GM12874 (cell line): Measurements from ENCODE around the gene COBL.

Source experiments
- TF ChIP-seq, protein P1 (sequence below): IDR thresholded peaks from 2 replicates; pipeline ENCODE4 v1.5.1; 2011; ENCODE audit warnings: low read depth, mild to moderate bottlenecking, control low read depth, low read length, moderate library complexity; ENCODE audit not compliant: insufficient read depth

Gene COBL

DNA sequence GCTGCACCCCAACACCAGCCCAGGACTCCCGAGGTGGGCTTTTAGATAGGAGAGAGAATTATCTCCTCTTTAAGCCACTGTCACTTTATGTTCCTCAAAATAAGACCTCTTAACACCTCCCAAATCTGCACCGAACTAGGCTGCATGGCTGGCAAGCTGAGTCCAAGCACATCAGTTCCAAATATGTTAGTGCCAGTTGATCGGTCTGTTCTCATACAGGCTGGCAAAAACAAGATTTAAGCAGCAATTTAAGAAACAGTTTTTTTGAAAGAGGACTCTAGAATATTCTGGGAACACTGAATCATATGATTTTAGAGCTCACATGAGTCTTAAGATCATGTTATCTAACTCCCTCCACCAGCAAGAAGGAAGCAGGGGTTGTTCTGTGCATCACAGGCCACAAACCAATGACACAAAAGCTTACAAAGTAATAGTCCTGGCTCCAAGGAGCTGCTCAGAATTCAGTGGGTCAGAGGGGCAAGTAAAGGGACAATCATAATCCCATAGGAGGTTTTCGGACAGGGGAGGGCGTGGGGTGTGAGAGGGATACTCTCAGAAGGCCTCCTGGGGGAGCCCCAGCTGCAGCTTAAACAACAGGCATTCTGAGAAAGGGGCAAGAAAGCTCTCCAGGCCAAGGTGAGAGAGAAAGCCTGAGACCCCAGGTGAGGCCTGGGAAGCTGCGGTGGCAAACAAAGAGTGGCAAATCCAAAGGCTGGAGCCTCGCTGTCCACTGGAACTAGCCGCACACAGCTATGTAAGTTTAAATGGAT is 7.1 kb downstream of the COBL start:
- TF ChIP-seq, protein P1, sequence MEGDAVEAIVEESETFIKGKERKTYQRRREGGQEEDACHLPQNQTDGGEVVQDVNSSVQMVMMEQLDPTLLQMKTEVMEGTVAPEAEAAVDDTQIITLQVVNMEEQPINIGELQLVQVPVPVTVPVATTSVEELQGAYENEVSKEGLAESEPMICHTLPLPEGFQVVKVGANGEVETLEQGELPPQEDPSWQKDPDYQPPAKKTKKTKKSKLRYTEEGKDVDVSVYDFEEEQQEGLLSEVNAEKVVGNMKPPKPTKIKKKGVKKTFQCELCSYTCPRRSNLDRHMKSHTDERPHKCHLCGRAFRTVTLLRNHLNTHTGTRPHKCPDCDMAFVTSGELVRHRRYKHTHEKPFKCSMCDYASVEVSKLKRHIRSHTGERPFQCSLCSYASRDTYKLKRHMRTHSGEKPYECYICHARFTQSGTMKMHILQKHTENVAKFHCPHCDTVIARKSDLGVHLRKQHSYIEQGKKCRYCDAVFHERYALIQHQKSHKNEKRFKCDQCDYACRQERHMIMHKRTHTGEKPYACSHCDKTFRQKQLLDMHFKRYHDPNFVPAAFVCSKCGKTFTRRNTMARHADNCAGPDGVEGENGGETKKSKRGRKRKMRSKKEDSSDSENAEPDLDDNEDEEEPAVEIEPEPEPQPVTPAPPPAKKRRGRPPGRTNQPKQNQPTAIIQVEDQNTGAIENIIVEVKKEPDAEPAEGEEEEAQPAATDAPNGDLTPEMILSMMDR: no peak

DNA sequence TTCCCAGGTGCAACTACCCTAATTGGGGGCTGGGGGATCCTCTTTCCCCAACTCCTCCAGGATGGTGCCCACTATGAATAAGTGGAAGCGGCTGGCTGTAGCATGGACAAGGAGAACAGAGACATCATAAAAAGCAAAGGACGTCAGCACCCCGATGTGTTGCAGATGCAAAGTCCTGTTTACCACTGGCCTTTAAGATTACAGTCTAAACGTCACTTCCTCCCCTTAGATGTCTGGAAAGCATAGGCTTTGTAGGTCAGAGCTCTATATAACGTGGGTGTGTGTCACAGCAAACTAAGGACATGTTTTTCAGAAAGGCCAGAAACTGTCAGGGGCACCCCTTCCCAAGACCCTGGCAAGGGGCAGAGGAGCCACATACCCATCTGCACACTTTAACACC is 7.9 kb downstream of the COBL start:
- TF ChIP-seq, protein P1: no peak

DNA sequence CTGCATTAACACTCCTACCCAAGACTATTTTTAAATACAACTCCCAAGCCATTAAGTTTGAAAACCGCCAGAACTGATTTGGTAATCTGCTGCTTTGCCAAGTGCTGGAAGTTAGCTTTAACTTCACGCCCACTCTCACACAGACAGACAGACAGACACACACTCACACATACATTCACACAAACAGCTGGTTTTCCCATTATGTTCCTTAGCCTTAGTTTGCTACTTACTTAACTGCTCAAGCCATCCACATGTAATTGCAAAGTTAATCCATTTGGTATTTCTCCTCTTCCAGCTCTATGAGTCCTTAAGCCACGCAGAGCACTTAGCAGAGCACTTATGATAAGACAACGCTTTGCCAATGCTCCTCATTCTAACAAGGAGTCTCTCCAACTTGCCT is 8.3 kb downstream of the COBL start:
- TF ChIP-seq, protein P1: no peak

DNA sequence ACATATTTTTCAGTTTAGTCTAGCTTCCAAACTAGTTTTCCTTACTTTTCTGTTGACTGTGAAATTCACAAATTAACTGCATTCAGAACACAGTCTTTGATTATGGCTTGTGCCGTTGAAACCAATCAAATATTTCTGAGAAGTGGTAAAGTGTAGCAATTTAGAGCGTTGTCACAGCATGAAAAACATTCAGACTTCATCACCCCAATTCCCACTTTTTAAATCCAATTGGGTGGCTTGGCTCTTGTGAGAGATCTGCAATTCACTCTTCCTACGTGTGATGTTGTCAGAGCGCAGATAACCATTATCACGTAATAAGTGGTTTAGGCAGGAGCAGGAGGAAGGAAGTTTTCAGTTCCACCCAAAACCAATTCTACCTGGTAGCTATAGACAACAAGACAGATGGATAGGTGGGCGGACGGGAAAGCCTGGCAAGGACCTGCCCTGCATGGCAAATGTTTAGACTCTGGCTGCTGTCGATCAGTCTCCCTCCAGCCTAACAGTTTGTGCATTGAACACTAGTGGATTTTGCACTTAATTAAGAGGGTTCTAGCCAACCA is 8.9 kb downstream of the COBL start:
- TF ChIP-seq, protein P1: no peak

DNA sequence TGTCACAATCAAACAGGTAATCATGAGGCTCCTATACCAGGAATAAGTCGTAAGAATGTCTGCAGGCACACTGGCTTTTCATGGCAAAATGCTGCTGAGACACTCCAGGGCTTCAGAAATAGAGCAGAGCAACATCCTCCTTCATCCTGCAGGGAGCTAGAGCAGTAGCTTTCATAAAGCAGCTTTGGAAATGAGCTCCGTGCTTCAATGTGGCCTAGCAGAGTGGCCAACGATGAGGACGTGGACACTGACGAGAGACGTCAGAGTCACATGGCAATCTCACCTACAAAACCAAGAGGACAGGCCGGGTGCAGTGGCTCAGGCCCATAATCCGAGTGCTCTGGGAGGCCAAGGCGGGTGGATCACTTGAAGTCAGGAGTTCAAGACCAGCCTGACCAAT is 9.8 kb downstream of the COBL start:
- TF ChIP-seq, protein P1: no peak

DNA sequence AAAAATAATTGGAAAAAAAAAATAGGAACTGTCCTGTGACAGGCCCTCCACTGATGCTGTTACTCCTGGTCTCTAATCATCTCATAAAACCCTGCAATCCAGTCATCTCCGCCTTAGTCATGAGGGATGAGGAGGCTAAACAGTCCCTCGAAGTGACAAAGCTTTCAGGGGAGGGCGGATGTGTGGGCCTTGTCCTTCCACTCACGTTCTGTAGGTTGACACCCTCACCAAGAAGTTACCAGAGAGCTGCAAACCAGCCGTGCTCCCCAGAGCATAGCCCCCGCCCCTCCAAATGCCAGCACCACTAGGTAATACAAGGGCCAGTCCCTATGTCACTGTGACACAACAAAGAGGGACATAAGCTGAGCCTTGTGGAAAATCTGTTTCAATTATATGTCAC is 11.9 kb downstream of the COBL start:
- TF ChIP-seq, protein P1: no peak

DNA sequence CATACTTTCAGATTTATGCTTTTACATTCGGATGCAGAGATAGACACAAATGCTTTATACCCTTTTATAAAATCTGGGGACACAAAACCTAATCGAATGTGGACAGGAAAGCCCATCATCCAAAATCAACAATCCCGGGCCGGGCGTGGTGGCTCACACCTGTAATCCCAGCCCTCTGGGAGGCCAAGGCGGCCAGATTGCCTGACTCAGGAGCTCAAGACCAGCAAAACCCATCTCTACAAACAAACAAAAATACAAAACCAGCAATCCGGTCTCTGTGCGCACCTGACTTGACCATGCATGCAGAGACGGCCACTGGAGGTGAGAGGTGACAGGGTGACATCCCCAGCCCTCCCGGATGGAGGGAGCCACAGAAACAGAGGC is 13.5 kb downstream of the COBL start:
- TF ChIP-seq, protein P1: no peak
